ENCODE measurements around the gene PPP2R2C. TPM values are rescaled to one million over a fixed set of nuclear protein-coding genes. Genes with fewer than 3 reads are reported as not detected.

PPP2R2C gene
- total RNA-seq, 2 experiments from 2014 or later: not detected

GRCh38 chr4:6277935-6278800, 194.2 kb downstream of the PPP2R2C start:
- BruUV-seq (replicated peaks): no TSS peak
- H3K4me1 ChIP-seq (ENCODE audit: insufficient read depth, low read length, poor library complexity, severe bottlenecking): peaks cover 43% of the 10 kb centered on the region
- DNase-seq (ENCODE audit: low spot score): no peak
- intact Hi-C loops (cut with micrococcal nuclease; ENCODE audit: unreplicated experiment): no loop called here
- no peak overlapping the region for H3K27ac ChIP-seq (ENCODE audit: low read depth, low read length, poor library complexity, severe bottlenecking)
- POLR2A ChIA-PET: interaction anchor here (0.6 to 0.7 kb wide), 3 partner anchors 9 to 1261 kb away, joined by 3 to 4 read pairs (median 3); partner anchors contain the start of gene WFS1
- no peaks in the 10 kb centered on the region for H3K9me2 ChIP-seq (ENCODE audit: insufficient read depth, low read length)
- no peak overlapping the region for H3K4me3 ChIP-seq (ENCODE audit: low read depth, low read length, poor library complexity, severe bottlenecking)
- H3K36me3 ChIP-seq (ENCODE audit: insufficient read depth, low read length): no peaks in the 10 kb centered on the region; the same call in 1 of the 2 replicates
- no peak overlapping the region for H2AFZ ChIP-seq (ENCODE audit: low read length)
- CTCF ChIA-PET (ENCODE audit: unreplicated experiment): no interaction called here
- peaks cover 9% of the 10 kb centered on the region; the same call in 1 of the 2 replicates for H4K20me1 ChIP-seq (ENCODE audit: insufficient read depth, low read length)
- H3K4me2 ChIP-seq (ENCODE audit: low read length): no peak overlapping the region
- H3K9me3 ChIP-seq (ENCODE audit: low read length): no peaks in the 10 kb centered on the region
- TF ChIP-seq EZH2phosphoT487 (IDR thresholded peaks at IDR 0.05; ENCODE audit: borderline replicate concordance, low read depth, low read length) (no peak), CTCF (conservative IDR thresholded peaks at IDR 0.05; ENCODE audit: low read length) (no peak)
- H3K79me2 ChIP-seq (ENCODE audit: insufficient read depth, low read depth, low read length): no peaks in the 10 kb centered on the region

GRCh38 chr4:6277139-6277802, 195.1 kb downstream of the PPP2R2C start:
- Histone ChIP-seq H3K36me3 (ENCODE audit: insufficient read depth, low read length) (no peaks in the 10 kb centered on the region; the same call in 1 of the 2 replicates), H4K20me1 (ENCODE audit: insufficient read depth, low read length) (peaks cover 9% of the 10 kb centered on the region; the same call in 1 of the 2 replicates)
- CTCF ChIA-PET (ENCODE audit: unreplicated experiment): no interaction called here

More at GRCh38 chr4:6277139-6277802, 195.1 kb downstream of the PPP2R2C start:
- H3K27ac ChIP-seq (ENCODE audit: low read depth, low read length, poor library complexity, severe bottlenecking): no peak overlapping the region
- no peak for DNase-seq (ENCODE audit: low spot score)
- no TSS peak for BruUV-seq (replicated peaks)
- intact Hi-C loops (cut with micrococcal nuclease; ENCODE audit: unreplicated experiment): no loop called here
- POLR2A ChIA-PET: no interaction called here
- peaks cover 52% of the 10 kb centered on the region for H3K4me1 ChIP-seq (ENCODE audit: insufficient read depth, low read length, poor library complexity, severe bottlenecking)
- no peak overlapping the region for H3K4me3 ChIP-seq (ENCODE audit: low read depth, low read length, poor library complexity, severe bottlenecking)
- H2AFZ ChIP-seq (ENCODE audit: low read length): no peak overlapping the region
- no peaks in the 10 kb centered on the region for H3K9me3 ChIP-seq (ENCODE audit: low read length)
- no peaks in the 10 kb centered on the region for H3K79me2 ChIP-seq (ENCODE audit: insufficient read depth, low read depth, low read length)
- no peak overlapping the region for H3K4me2 ChIP-seq (ENCODE audit: low read length)
- TF ChIP-seq CTCF (conservative IDR thresholded peaks at IDR 0.05; ENCODE audit: low read length) (no peak), EZH2phosphoT487 (IDR thresholded peaks at IDR 0.05; ENCODE audit: borderline replicate concordance, low read depth, low read length) (no peak)
- no peaks in the 10 kb centered on the region for H3K9me2 ChIP-seq (ENCODE audit: insufficient read depth, low read length)

All from OCI-LY7 (cell line).